B cell (primary cell): ENCODE results near the gene TKT.

Experiments
- EZH2 ChIP-seq: IDR thresholded peaks from 2 replicates; pipeline ENCODE4 v1.6.1; 2012; ENCODE audit warnings: borderline replicate concordance, low read depth, mild to moderate bottlenecking, moderate library complexity, low read length; ENCODE audit not compliant: insufficient read depth, poor library complexity, severe bottlenecking
- TF ChIP-seq, protein P1 (sequence below): fragments of 200-600 bp; IDR thresholded peaks from one replicate; pipeline ENCODE4 v1.8.0; 2022; ENCODE audit warnings: antibody characterized with exemption, mild to moderate bottlenecking

DNA sequence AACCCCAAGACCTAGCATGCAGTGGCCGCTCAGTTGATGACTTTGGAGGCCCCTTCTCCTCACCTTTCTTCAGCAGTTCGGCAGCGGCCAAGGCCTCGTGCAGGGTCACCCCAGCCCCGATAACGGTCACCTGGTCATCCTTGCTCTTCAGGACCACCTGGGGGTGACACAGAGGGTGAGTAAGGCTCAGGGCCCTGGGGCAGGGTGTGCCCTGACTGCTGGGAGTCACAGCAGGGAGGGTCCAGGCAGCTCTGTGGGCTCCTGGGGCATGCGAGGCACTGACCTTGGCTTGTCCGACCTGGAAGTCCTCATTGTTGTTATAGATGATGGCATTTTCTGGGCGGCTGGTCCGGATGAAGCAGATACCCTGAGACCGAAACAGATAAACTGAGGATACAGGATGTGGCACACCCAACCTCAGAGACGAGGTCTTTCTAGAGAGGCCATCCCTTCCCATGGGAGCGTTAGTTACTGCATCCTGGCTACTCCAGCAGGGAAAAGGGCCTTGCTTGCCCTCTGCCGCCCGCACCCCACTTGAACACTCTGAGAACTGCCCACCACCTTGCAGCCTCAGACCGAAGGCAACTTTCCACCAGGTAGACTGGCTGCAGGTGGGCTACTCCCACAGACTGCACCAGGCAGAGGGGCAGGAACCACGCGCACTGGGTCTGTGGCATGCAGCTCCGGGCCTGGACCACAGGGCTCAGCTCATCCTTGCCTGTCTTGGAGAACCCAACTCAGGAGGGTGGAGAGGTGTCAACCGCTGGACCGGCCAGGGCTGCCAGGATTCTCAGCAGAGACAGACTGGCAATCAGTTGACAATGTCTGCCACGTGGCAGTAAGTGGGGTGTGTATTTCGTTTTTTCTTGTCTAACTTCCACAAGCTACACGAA is 27.6 kb downstream of the TKT start:
- TF ChIP-seq, protein P1, sequence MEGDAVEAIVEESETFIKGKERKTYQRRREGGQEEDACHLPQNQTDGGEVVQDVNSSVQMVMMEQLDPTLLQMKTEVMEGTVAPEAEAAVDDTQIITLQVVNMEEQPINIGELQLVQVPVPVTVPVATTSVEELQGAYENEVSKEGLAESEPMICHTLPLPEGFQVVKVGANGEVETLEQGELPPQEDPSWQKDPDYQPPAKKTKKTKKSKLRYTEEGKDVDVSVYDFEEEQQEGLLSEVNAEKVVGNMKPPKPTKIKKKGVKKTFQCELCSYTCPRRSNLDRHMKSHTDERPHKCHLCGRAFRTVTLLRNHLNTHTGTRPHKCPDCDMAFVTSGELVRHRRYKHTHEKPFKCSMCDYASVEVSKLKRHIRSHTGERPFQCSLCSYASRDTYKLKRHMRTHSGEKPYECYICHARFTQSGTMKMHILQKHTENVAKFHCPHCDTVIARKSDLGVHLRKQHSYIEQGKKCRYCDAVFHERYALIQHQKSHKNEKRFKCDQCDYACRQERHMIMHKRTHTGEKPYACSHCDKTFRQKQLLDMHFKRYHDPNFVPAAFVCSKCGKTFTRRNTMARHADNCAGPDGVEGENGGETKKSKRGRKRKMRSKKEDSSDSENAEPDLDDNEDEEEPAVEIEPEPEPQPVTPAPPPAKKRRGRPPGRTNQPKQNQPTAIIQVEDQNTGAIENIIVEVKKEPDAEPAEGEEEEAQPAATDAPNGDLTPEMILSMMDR = no peak
- no peak for TF ChIP-seq EZH2
